Type B pancreatic cell (in vitro differentiated cells): Measurements from ENCODE around the gene SDC1. TPM values are rescaled to one million over a fixed set of nuclear protein-coding genes. Genes with fewer than 3 reads are reported as not detected.
A peak's percentile ranks its signal among the peaks of the same experiment; 100 is the strongest.

Source experiments
- DNase-seq: peaks from one replicate; pipeline ENCODE4 v3.0.0; 2021; ENCODE audit warnings: mixed read lengths; ENCODE audit not compliant: unreplicated experiment; ENCODE audit errors: extremely low spot score
- H3K27ac Mint-ChIP-seq: 2 replicates; pipeline ENCODE4 v1.8.0; 2021; ENCODE audit warnings: mild to moderate bottlenecking, mixed read lengths
- H3K27me3 Mint-ChIP-seq: 2 replicates; pipeline ENCODE4 v1.8.0; 2021; ENCODE audit warnings: mixed read lengths
- H3K36me3 Mint-ChIP-seq: 2 replicates; pipeline ENCODE4 v1.8.0; 2021; ENCODE audit warnings: mixed read lengths
- H3K4me1 Mint-ChIP-seq: one replicate; pipeline ENCODE4 v1.8.0; 2021; ENCODE audit warnings: mixed read lengths; ENCODE audit not compliant: unreplicated experiment
- H3K4me3 Mint-ChIP-seq: 2 replicates; pipeline ENCODE4 v1.8.0; 2021; ENCODE audit warnings: mild to moderate bottlenecking, mixed read lengths
- H3K9me3 Mint-ChIP-seq: 2 replicates; pipeline ENCODE4 v1.8.0; 2021; ENCODE audit warnings: mixed read lengths
- total RNA-seq: library from RNA; stranded (reverse); gene quantifications from 2 replicates; pipeline ENCODE4 v1.2.1, GENCODE V29; 2021; ENCODE audit warnings: low replicate concordance
- TF ChIP-seq, protein P1 (sequence below): fragments of 200-600 bp; sonication (generic); conservative IDR thresholded peaks from 2 replicates; pipeline ENCODE4 v1.5.0; 2021; ENCODE audit warnings: antibody characterized with exemption, mild to moderate bottlenecking

The SDC1 gene
- total RNA-seq, 1 donor from 2014 or later, result 164 TPM

DNA sequence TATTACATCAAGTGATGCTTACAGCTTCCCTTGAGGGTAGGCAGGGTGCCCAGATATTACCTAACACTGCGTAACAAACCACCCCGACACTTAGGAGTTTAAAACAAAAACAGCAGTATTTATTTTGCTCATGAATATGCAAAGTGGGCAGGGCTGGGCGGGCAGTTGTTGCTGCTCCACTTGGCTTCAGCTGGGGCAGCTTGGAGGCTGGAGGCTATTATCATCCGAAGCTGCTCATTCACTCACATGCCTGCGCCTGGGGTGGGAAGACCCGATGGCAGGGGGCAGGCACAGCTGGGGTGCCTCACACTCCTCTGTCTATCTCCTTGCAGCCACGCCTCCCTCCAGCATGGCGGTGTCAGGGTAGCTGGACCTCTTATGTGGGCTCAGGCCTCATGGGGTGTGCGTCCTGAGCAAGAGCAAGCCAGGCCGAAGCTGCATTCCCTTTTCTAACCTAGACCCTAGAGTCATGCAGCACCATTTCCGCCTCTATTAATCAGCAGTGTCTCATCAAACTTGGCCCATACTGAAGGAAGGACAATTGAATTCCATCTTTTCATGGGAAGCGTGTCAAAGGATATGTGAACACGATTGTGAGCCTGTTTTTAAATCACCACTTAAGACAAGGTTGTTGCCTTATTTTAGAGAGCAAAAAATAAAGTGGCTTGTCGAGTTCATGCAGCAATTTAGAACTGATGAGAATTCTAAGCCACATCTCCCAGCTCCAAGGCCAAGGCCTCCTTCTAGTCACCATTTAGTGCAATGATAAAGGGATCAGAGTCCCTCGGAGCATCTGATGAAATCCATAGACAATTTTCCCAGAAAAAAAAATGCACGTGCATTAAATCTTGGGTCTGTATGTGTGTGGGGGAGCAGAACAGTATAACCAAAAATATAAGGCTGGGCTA, 54.9 kb downstream of the SDC1 start:
- TF ChIP-seq, protein P1, sequence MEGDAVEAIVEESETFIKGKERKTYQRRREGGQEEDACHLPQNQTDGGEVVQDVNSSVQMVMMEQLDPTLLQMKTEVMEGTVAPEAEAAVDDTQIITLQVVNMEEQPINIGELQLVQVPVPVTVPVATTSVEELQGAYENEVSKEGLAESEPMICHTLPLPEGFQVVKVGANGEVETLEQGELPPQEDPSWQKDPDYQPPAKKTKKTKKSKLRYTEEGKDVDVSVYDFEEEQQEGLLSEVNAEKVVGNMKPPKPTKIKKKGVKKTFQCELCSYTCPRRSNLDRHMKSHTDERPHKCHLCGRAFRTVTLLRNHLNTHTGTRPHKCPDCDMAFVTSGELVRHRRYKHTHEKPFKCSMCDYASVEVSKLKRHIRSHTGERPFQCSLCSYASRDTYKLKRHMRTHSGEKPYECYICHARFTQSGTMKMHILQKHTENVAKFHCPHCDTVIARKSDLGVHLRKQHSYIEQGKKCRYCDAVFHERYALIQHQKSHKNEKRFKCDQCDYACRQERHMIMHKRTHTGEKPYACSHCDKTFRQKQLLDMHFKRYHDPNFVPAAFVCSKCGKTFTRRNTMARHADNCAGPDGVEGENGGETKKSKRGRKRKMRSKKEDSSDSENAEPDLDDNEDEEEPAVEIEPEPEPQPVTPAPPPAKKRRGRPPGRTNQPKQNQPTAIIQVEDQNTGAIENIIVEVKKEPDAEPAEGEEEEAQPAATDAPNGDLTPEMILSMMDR, result no peak
- no peak for DNase-seq
- Mint-ChIP-seq H3K27ac (no peak overlapping the region), H3K36me3 (no peaks in the 10 kb centered on the region), H3K4me1 (peaks cover 24% of the 10 kb centered on the region), H3K9me3 (no peaks in the 10 kb centered on the region), H3K27me3 (no peaks in the 10 kb centered on the region), H3K4me3 (no peak overlapping the region)

DNA sequence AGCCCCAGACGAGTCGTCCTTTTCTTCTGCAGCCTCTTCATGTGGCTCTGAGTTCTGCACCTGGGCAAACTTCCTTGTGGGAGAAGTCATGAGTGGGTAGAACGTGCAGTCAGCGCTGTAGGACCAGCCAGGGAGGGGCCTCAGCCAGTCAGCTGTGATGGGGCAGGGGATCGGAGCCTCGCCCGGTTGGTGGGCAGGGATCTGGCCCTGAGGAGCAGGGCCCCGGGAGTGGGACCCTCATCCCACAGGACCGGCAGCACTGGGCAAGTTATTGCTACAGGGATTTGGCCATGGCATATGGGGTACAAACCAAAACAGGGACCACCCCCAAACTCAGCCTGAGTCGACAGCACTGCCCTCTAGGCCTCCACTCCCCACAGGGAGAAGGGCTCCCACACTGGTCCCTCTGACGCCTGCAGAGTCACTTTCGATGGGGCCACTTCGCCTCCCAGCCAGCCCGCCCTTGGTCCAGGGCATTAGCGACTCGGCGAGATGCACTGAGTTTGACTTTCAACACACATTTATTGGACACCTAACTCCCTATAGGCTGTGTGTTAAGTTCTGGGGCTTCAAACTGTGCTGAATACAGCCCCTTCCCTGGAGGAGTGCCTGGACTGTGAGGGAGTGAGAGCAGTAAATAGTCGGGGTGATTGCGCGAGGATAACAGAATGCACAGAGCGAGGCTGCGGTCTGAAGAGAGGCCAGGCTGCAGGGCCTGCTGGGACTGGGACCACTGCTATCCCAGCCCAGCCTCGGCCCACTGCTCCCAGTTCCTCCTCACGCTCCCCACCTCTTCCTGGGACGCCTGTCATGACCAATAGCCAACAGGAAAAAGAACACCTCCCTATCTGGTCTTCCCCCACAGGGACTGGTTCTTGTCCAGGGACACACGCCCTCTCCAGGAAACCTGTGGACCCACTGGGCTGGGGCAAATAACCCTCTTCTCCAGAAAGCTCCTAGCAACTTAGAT, 55.9 kb downstream of the SDC1 start:
- Mint-ChIP-seq H3K9me3 (no peaks in the 10 kb centered on the region), H3K36me3 (no peaks in the 10 kb centered on the region), H3K4me3 (no peak overlapping the region), H3K27ac (no peak overlapping the region), H3K4me1 (peaks cover 24% of the 10 kb centered on the region), H3K27me3 (no peaks in the 10 kb centered on the region)
- TF ChIP-seq, protein P1, result no peak
- DNase-seq, result peak; percentile 58

DNA sequence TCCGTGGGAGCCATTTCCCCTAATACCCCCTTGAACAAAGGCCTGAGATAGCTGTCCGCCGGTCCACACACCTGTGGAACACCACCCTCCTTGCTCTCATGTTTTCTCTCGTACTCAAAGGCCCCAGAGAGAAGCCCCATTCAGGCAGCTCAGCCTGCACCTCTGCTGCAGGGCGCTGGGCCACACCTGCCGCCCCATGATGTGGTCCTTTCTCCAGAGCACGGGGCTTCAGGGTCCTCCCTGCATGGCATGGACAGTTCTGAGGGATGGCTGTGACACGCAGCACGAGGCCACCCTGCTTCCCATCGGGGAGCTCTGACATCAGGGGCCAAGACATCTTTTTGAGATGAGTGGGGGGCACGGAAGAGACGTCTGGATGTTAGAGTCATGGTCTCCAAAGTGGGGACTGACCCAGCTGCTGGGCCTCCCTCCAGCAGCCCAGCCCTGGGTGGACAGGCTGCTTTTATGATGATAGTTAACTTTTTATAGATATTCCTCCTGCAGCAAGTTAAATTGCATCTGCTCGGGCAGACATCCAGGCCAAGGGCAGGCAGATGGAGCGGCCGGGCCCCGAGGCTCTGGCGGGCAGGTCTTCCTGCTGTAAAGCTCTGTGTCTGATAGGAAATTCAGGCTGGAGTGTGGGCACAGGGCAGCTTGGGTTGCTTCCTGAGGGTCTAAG, 56.7 kb downstream of the SDC1 start:
- peaks cover 20% of the 10 kb centered on the region for H3K4me1 Mint-ChIP-seq
- no peaks in the 10 kb centered on the region for H3K27me3 Mint-ChIP-seq
- no peaks in the 10 kb centered on the region for H3K9me3 Mint-ChIP-seq
- TF ChIP-seq, protein P1, result no peak
- peak; percentile 53 for DNase-seq
- H3K4me3 Mint-ChIP-seq, result no peak overlapping the region
- no peaks in the 10 kb centered on the region for H3K36me3 Mint-ChIP-seq
- H3K27ac Mint-ChIP-seq, result no peak overlapping the region

DNA sequence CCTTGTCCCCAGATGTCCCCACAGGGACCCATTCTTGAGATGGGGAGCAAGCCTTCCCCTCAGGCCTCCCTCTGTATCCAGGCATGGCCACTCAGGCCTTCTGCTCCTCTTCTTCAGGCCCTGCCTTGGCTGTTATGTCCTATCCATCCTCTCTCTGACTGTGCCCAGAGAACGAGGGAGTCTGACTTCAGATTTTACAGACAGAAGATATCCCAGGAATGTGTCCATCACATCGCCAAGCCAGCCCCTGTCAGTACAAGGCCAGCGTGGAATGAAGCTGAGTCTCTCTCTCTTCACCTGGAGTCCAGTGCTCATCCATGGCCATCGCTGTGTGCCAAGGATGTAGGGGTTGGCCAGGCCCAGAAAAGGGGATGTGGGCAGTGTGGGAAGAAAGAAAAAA, 57.6 kb downstream of the SDC1 start:
- Mint-ChIP-seq H3K4me1 (peaks cover 14% of the 10 kb centered on the region), H3K27me3 (no peaks in the 10 kb centered on the region), H3K27ac (no peak overlapping the region), H3K36me3 (no peaks in the 10 kb centered on the region), H3K9me3 (no peaks in the 10 kb centered on the region), H3K4me3 (no peak overlapping the region)
- TF ChIP-seq, protein P1, result no peak
- no peak for DNase-seq
